HepG2 (cell line): Measurements from ENCODE around the gene CAD. TPM values are rescaled to one million over a fixed set of nuclear protein-coding genes. Genes with fewer than 3 reads are reported as not detected.

Experiments used
- BCLAF1 ChIP-seq: fragments of 450-650 bp; IDR thresholded peaks from 2 replicates; pipeline ENCODE4 v1.6.1; 2017; ENCODE audit warnings: mild to moderate bottlenecking
- CSRNP1 ChIP-seq: sonication (generic); formaldehyde crosslinking; IDR thresholded peaks from 2 replicates; pipeline ENCODE4 v1.8.1; 2023; ENCODE audit warnings: mild to moderate bottlenecking, missing genetic modification reagents
- FOXO4 ChIP-seq: sonication (generic); formaldehyde crosslinking; conservative IDR thresholded peaks from 2 replicates; pipeline ENCODE4 v1.8.1; 2023; ENCODE audit warnings: missing genetic modification reagents
- NAIF1 ChIP-seq: sonication (generic); formaldehyde crosslinking; IDR thresholded peaks from 2 replicates; pipeline ENCODE4 v1.5.0; 2020; ENCODE audit warnings: mild to moderate bottlenecking, missing genetic modification reagents, borderline replicate concordance
- SKI ChIP-seq: fragments of 450-650 bp; IDR thresholded peaks from one replicate; pipeline ENCODE4 v1.6.1; 2018; ENCODE audit warnings: mild to moderate bottlenecking; ENCODE audit not compliant: partially characterized antibody
- SMC3 ChIP-seq: IDR thresholded peaks from 2 replicates; pipeline ENCODE4 v1.6.1; 2011; ENCODE audit warnings: low read length, improper control_type of control experiment
- TEAD3 ChIP-seq: optimal IDR thresholded peaks from 2 replicates; pipeline ENCODE3; 2016; ENCODE audit warnings: borderline replicate concordance
- ZBTB3 ChIP-seq: sonication (generic); formaldehyde crosslinking; IDR thresholded peaks from 2 replicates; pipeline ENCODE4 v1.4.0; 2020; ENCODE audit warnings: low read depth, mild to moderate bottlenecking, moderate library complexity, missing genetic modification reagents, borderline replicate concordance
- ZBTB39 ChIP-seq: sonication (generic); formaldehyde crosslinking; IDR thresholded peaks from 2 replicates; pipeline ENCODE4 v1.5.0; 2020; ENCODE audit warnings: missing genetic modification reagents
- ZFP36 ChIP-seq: fragments of 150-350 bp; IDR thresholded peaks from 2 replicates; pipeline ENCODE4 v1.6.1; 2018; ENCODE audit warnings: borderline replicate concordance, low read length, low read depth; ENCODE audit not compliant: partially characterized antibody
- ZFP36L1 ChIP-seq: sonication (generic); formaldehyde crosslinking; IDR thresholded peaks from 2 replicates; pipeline ENCODE4 v1.8.0; 2022; ENCODE audit warnings: mild to moderate bottlenecking, missing genetic modification reagents, moderate library complexity
- ZNF747 ChIP-seq: sonication (generic); formaldehyde crosslinking; IDR thresholded peaks from 2 replicates; pipeline ENCODE4 v1.8.1; 2023; ENCODE audit warnings: missing genetic modification reagents, mild to moderate bottlenecking, borderline replicate concordance
- ZNF891 ChIP-seq: sonication (generic); formaldehyde crosslinking; IDR thresholded peaks from 2 replicates; pipeline ENCODE4 v1.5.0; 2020; ENCODE audit warnings: mild to moderate bottlenecking, missing genetic modification reagents
- ZSCAN20 ChIP-seq: sonication (generic); formaldehyde crosslinking; IDR thresholded peaks from 2 replicates; pipeline ENCODE4 v1.4.0; 2020; ENCODE audit warnings: missing genetic modification reagents, mild to moderate bottlenecking, borderline replicate concordance
- ZSCAN30 ChIP-seq: sonication (generic); formaldehyde crosslinking; IDR thresholded peaks from 2 replicates; pipeline ENCODE4 v1.5.0; 2020; ENCODE audit warnings: mild to moderate bottlenecking, missing genetic modification reagents
- polyA plus RNA-seq, 8 experiments: library from polyadenylated mRNA; depleted of rRNA in 3 of 8; stranded (reverse) in 7 of 8; unstranded in 1 of 8; fragments of >200 nt; fragmentation: Illumina TruSeq in 4 of 8; extraction: Trizol in 4 of 8; gene quantifications; 2 replicates each; pipeline versions ENCODE4 v1.2.1 to v1.2.3, GENCODE V29; 2011 to 2016; ENCODE audit warnings: low read depth in 4 of 8, missing spikeins in 1 of 8, mixed read lengths in 1 of 8; ENCODE audit not compliant: insufficient read depth in 1 of 8
- total RNA-seq, 5 experiments: library from RNA; depleted of rRNA; stranded (reverse); fragments of >200 nt; fragmentation: Illumina TruSeq; extraction: Trizol; gene quantifications; 2 replicates each; pipeline ENCODE4 v1.2.3, GENCODE V29; 2016; ENCODE audit warnings: low read depth in 1 of 5

The CAD gene
- total and polyA plus RNA-seq, 2 of the 13 experiments (the other 11 are each of a cell fraction or from before 2014, with no cell fraction given) = 21.7 to 37.0 TPM

- peak; percentile 35; the same call in 1 of the 2 replicates for TF ChIP-seq SMC3
- no peak for TF ChIP-seq ZSCAN30 (CRISPR knock-in tag)
- no peak for TF ChIP-seq NAIF1
- no peak for TF ChIP-seq BCLAF1
- no peak for TF ChIP-seq ZBTB39
- TF ChIP-seq ZBTB3 (CRISPR knock-in tag) = no peak
- peak; percentile 28 for TF ChIP-seq TEAD3 (CRISPR knock-in tag)
- no peak for TF ChIP-seq ZFP36
- no peak for TF ChIP-seq ZSCAN20
- TF ChIP-seq ZNF891 = no peak
- no peak for TF ChIP-seq FOXO4 (CRISPR knock-in tag)
- no peak for TF ChIP-seq CSRNP1 (CRISPR knock-in tag)
- no peak for TF ChIP-seq ZFP36L1
- no peak for TF ChIP-seq SKI
- TF ChIP-seq ZNF747 (CRISPR knock-in tag) = no peak
Observed at GRCh38 chr2:27291865-27292264, 74.7 kb downstream of the CAD start (continued).

Other genes with a start within 250 kb of the CAD start
- gene MAPRE3, start 246.7 kb upstream of the CAD start, total RNA-seq (2016; rRNA removed; fragmentation: Illumina TruSeq; extraction: Trizol) = 0.20 and 0.31 TPM in 2 replicates
- gene MAPRE3, start 246.7 kb upstream of the CAD start, polyA plus RNA-seq (2011; rRNA removed) = 0.73 and 0.91 TPM in 2 replicates
- 28.0 and 58.3 TPM in 2 replicates for gene TMEM214, start 184.4 kb upstream of the CAD start, total RNA-seq (2016; rRNA removed; fragmentation: Illumina TruSeq; extraction: Trizol)
- 132 and 137 TPM in 2 replicates for gene TMEM214, start 184.4 kb upstream of the CAD start, polyA plus RNA-seq (2011; rRNA removed)
- gene AGBL5, start 165.7 kb upstream of the CAD start, total RNA-seq (2016; rRNA removed; fragmentation: Illumina TruSeq; extraction: Trizol) = 48.6 and 55.9 TPM in 2 replicates
- 63.6 and 73.3 TPM in 2 replicates for gene AGBL5, start 165.7 kb upstream of the CAD start, polyA plus RNA-seq (2011; rRNA removed)
- gene OST4, start 145.7 kb upstream of the CAD start, total RNA-seq (2016; rRNA removed; fragmentation: Illumina TruSeq; extraction: Trizol) = 498 and 508 TPM in 2 replicates
- gene OST4, start 145.7 kb upstream of the CAD start, polyA plus RNA-seq (2011; rRNA removed) = 491 and 584 TPM in 2 replicates
- 4.0 and 9.7 TPM in 2 replicates for gene EMILIN1, start 138.8 kb upstream of the CAD start, total RNA-seq (2016; rRNA removed; fragmentation: Illumina TruSeq; extraction: Trizol)
- gene EMILIN1, start 138.8 kb upstream of the CAD start, polyA plus RNA-seq (2011; rRNA removed) = 8.1 and 13.1 TPM in 2 replicates
- 29.9 and 40.9 TPM in 2 replicates for gene KHK, start 130.6 kb upstream of the CAD start, total RNA-seq (2016; rRNA removed; fragmentation: Illumina TruSeq; extraction: Trizol)
- 99.2 and 139 TPM in 2 replicates for gene KHK, start 130.6 kb upstream of the CAD start, polyA plus RNA-seq (2011; rRNA removed)
- 7.0 and 13.9 TPM in 2 replicates for gene CGREF1, start 98.2 kb upstream of the CAD start, total RNA-seq (2016; rRNA removed; fragmentation: Illumina TruSeq; extraction: Trizol)
- 23.4 and 30.8 TPM in 2 replicates for gene CGREF1, start 98.2 kb upstream of the CAD start, polyA plus RNA-seq (2011; rRNA removed)
- gene ABHD1, start 93.6 kb upstream of the CAD start, total RNA-seq (2016; rRNA removed; fragmentation: Illumina TruSeq; extraction: Trizol) = 0.04 TPM in 1 of 2 replicates, not detected in the other
- 0.81 and 0.85 TPM in 2 replicates for gene ABHD1, start 93.6 kb upstream of the CAD start, polyA plus RNA-seq (2011; rRNA removed)
- gene PREB, start 82.7 kb upstream of the CAD start, total RNA-seq (2016; rRNA removed; fragmentation: Illumina TruSeq; extraction: Trizol) = 112 and 119 TPM in 2 replicates
- gene PREB, start 82.7 kb upstream of the CAD start, polyA plus RNA-seq (2011; rRNA removed) = 192 and 208 TPM in 2 replicates
- gene PRR30, start 78.0 kb upstream of the CAD start, total RNA-seq (2016; rRNA removed; fragmentation: Illumina TruSeq; extraction: Trizol) = not detected in 2 replicates
- gene PRR30, start 78.0 kb upstream of the CAD start, polyA plus RNA-seq (2011; rRNA removed) = not detected in 2 replicates
- 0.02 and 0.04 TPM in 2 replicates for gene TCF23, start 68.4 kb upstream of the CAD start, total RNA-seq (2016; rRNA removed; fragmentation: Illumina TruSeq; extraction: Trizol)
- 1.4 TPM in 2 replicates for gene TCF23, start 68.4 kb upstream of the CAD start, polyA plus RNA-seq (2011; rRNA removed)
- gene ATRAID, start 5.3 kb upstream of the CAD start, total RNA-seq (2016; rRNA removed; fragmentation: Illumina TruSeq; extraction: Trizol) = 130 and 207 TPM in 2 replicates
- gene ATRAID, start 5.3 kb upstream of the CAD start, polyA plus RNA-seq (2011; rRNA removed) = 280 and 382 TPM in 2 replicates
- 73.9 and 135 TPM in 2 replicates for gene SLC5A6, start 5.1 kb upstream of the CAD start, total RNA-seq (2016; rRNA removed; fragmentation: Illumina TruSeq; extraction: Trizol)
- 417 and 462 TPM in 2 replicates for gene SLC5A6, start 5.1 kb upstream of the CAD start, polyA plus RNA-seq (2011; rRNA removed)
- 0.38 TPM in 1 of 2 replicates, not detected in the other for gene SLC30A3, start 45.7 kb downstream of the CAD start, total RNA-seq (2016; rRNA removed; fragmentation: Illumina TruSeq; extraction: Trizol)
- gene SLC30A3, start 45.7 kb downstream of the CAD start, polyA plus RNA-seq (2011; rRNA removed) = 0.79 and 1.0 TPM in 2 replicates
- not detected in 2 replicates for gene DNAJC5G, start 58.1 kb downstream of the CAD start, total RNA-seq (2016; rRNA removed; fragmentation: Illumina TruSeq; extraction: Trizol)
- gene DNAJC5G, start 58.1 kb downstream of the CAD start, polyA plus RNA-seq (2011; rRNA removed) = 0.05 and 0.07 TPM in 2 replicates
- 0.07 TPM in 1 of 2 replicates, not detected in the other for gene TRIM54, start 65.1 kb downstream of the CAD start, total RNA-seq (2016; rRNA removed; fragmentation: Illumina TruSeq; extraction: Trizol)
- 0.13 and 0.14 TPM in 2 replicates for gene TRIM54, start 65.1 kb downstream of the CAD start, polyA plus RNA-seq (2011; rRNA removed)
- 0.36 and 1.2 TPM in 2 replicates for gene UCN, start 91.1 kb downstream of the CAD start, total RNA-seq (2016; rRNA removed; fragmentation: Illumina TruSeq; extraction: Trizol)
- 2.3 and 2.6 TPM in 2 replicates for gene UCN, start 91.1 kb downstream of the CAD start, polyA plus RNA-seq (2011; rRNA removed)
- gene MPV17, start 105.7 kb downstream of the CAD start, total RNA-seq (2016; rRNA removed; fragmentation: Illumina TruSeq; extraction: Trizol) = 37.0 and 48.9 TPM in 2 replicates
- gene MPV17, start 105.7 kb downstream of the CAD start, polyA plus RNA-seq (2011; rRNA removed) = 119 and 129 TPM in 2 replicates
- 77.5 and 80.0 TPM in 2 replicates for gene GTF3C2, start 139.4 kb downstream of the CAD start, total RNA-seq (2016; rRNA removed; fragmentation: Illumina TruSeq; extraction: Trizol)
- 110 and 130 TPM in 2 replicates for gene GTF3C2, start 139.4 kb downstream of the CAD start, polyA plus RNA-seq (2011; rRNA removed)
- gene EIF2B4, start 153.0 kb downstream of the CAD start, total RNA-seq (2016; rRNA removed; fragmentation: Illumina TruSeq; extraction: Trizol) = 91.5 and 105 TPM in 2 replicates
- gene EIF2B4, start 153.0 kb downstream of the CAD start, polyA plus RNA-seq (2011; rRNA removed) = 96.4 and 99.2 TPM in 2 replicates
- gene SNX17, start 153.2 kb downstream of the CAD start, total RNA-seq (2016; rRNA removed; fragmentation: Illumina TruSeq; extraction: Trizol) = 94.9 and 109 TPM in 2 replicates
- 75.0 and 88.4 TPM in 2 replicates for gene SNX17, start 153.2 kb downstream of the CAD start, polyA plus RNA-seq (2011; rRNA removed)
- 2.4 and 4.9 TPM in 2 replicates for gene ZNF513, start 163.4 kb downstream of the CAD start, total RNA-seq (2016; rRNA removed; fragmentation: Illumina TruSeq; extraction: Trizol)
- gene ZNF513, start 163.4 kb downstream of the CAD start, polyA plus RNA-seq (2011; rRNA removed) = 6.3 and 10.9 TPM in 2 replicates
- 211 and 213 TPM in 2 replicates for gene PPM1G, start 192.2 kb downstream of the CAD start, total RNA-seq (2016; rRNA removed; fragmentation: Illumina TruSeq; extraction: Trizol)
- gene PPM1G, start 192.2 kb downstream of the CAD start, polyA plus RNA-seq (2011; rRNA removed) = 52.3 and 58.2 TPM in 2 replicates
- gene NRBP1, start 211.3 kb downstream of the CAD start, total RNA-seq (2016; rRNA removed; fragmentation: Illumina TruSeq; extraction: Trizol) = 165 and 222 TPM in 2 replicates
- gene NRBP1, start 211.3 kb downstream of the CAD start, polyA plus RNA-seq (2011; rRNA removed) = 227 and 240 TPM in 2 replicates
- 2.1 TPM in 1 of 2 replicates, not detected in the other for gene KRTCAP3, start 225.0 kb downstream of the CAD start, total RNA-seq (2016; rRNA removed; fragmentation: Illumina TruSeq; extraction: Trizol)
- gene KRTCAP3, start 225.0 kb downstream of the CAD start, polyA plus RNA-seq (2011; rRNA removed) = 4.5 and 5.6 TPM in 2 replicates